OCI-M2 (cell line): ENCODE data around the gene RIBC1.
A peak's percentile ranks its signal among the peaks of the same experiment; 100 is the strongest.
"Not testable (repeated sequence)": the region's sequence is repeated elsewhere in the genome, so short reads cannot be mapped to it uniquely, and the experiment has no call there.

Experiments used
- DNase-seq: peaks from one replicate; lab custom pipeline; 2025; ENCODE audit not compliant: unreplicated experiment; lab: John Stamatoyannopoulos, UW

Gene RIBC1

GRCh38 chrX:53422861-53423306 is at the start of gene RIBC1:
TSS of gene RIBC1 (plus strand) at chrX:53422873. CDS start at chrX:53426277, 3,404 bp downstream.
- DNase-seq, result no peak

GRCh38 chrX:53373307-53373706 is 49.4 kb upstream of the RIBC1 start:
- DNase-seq, result no peak

GRCh38 chrX:53374222-53374820 is 48.4 kb upstream of the RIBC1 start:
- DNase-seq, result peak; percentile 13

GRCh38 chrX:53374923-53375322 is 47.8 kb upstream of the RIBC1 start:
- DNase-seq, result no peak

GRCh38 chrX:53376888-53377287 is 45.8 kb upstream of the RIBC1 start:
- no peak for DNase-seq

- DNase-seq, result no peak
Measured at GRCh38 chrX:53377464-53377863, 45.2 kb upstream of the RIBC1 start.

- DNase-seq, result no peak
Measured at GRCh38 chrX:53379008-53379710, 43.5 kb upstream of the RIBC1 start.

GRCh38 chrX:53379747-53380146 is 42.9 kb upstream of the RIBC1 start:
- DNase-seq, result no peak

GRCh38 chrX:53383376-53384076 is 39.1 kb upstream of the RIBC1 start:
- no peak for DNase-seq

GRCh38 chrX:53395605-53396298 is 26.9 kb upstream of the RIBC1 start:
- DNase-seq, result no peak

- no peak for DNase-seq
Measured at GRCh38 chrX:53398216-53398615, 24.5 kb upstream of the RIBC1 start.

- no peak for DNase-seq
Measured at GRCh38 chrX:53403535-53403934, 19.1 kb upstream of the RIBC1 start.

GRCh38 chrX:53412446-53412845 is 10.2 kb upstream of the RIBC1 start:
- DNase-seq, result no peak

GRCh38 chrX:53420351-53420750 is 2.3 kb upstream of the RIBC1 start:
- not testable (repeated sequence) for DNase-seq

- no peak for DNase-seq
Measured at GRCh38 chrX:53421125-53421524, 1.5 kb upstream of the RIBC1 start.

GRCh38 chrX:53421772-53422085 is 944 bp upstream of the RIBC1 start:
- DNase-seq, result no peak

- peak; percentile 75 for DNase-seq
Measured at GRCh38 chrX:53422086-53422860, 400 bp upstream of the RIBC1 start, which contains the start of gene SMC1A. TSS of gene SMC1A (minus strand) at chrX:53422654. CDS start at chrX:53422600, 54 bp downstream.

- DNase-seq, result no peak
Measured at GRCh38 chrX:53429755-53430154, 7.1 kb downstream of the RIBC1 start.

GRCh38 chrX:53430231-53430630 is 7.6 kb downstream of the RIBC1 start:
- DNase-seq, result no peak
